ENCODE data around the gene KIAA1549. TPM values are rescaled to one million over a fixed set of nuclear protein-coding genes. Genes with fewer than 3 reads are reported as not detected.

KIAA1549 gene
- total RNA-seq, 2 experiments from 2014 or later = not detected

- no peak overlapping the region for H3K27ac Mint-ChIP-seq
- intact Hi-C loops (cut with DNase I, micrococcal nuclease) = loop anchor here in 1 of 2 experiments (1.0 kb wide), 1 partner anchor 96 kb away; no protein-coding TSS in a partner anchor
Observed at GRCh38 chr7:138982204-138982623, 1.0 kb upstream of the KIAA1549 start.

GRCh38 chr7:138980563-138981291, 462 bp downstream of the KIAA1549 start:
- DNase-seq (peak in 1 of 14 experiments; percentile 15), ATAC-seq (ENCODE audit: poor library complexity) (no peak)
- Histone ChIP-seq H3K36me3 (ENCODE audit: insufficient read depth, low read length) (no peaks in the 10 kb centered on the region), H3K9me3 (ENCODE audit: control insufficient read depth in 1 of 2, insufficient read depth in 1 of 2, low read length in 2 of 2) (peaks cover 0 to 4% of the 10 kb centered on the region in 2 experiments), H3K27me3 (ENCODE audit: control insufficient read depth in 1 of 2, insufficient read depth in 2 of 2, low read length in 2 of 2) (peaks cover 29 to 31% of the 10 kb centered on the region in 2 experiments), H3K4me3 (ENCODE audit: low read length) (peak overlapping the region; percentile 45), H3K4me1 (ENCODE audit: insufficient read depth, low read length) (peaks cover 13% of the 10 kb centered on the region), H3K27ac (ENCODE audit: low read depth in 1 of 2, low read length in 2 of 2) (no peak overlapping the region)
- intact Hi-C loops (cut with DNase I, micrococcal nuclease) = loop anchor here in 1 of 2 experiments (2.0 kb wide), 1 partner anchor 94 kb away; no protein-coding TSS in a partner anchor
- peaks cover 4% of the 10 kb centered on the region for H3K36me3 Mint-ChIP-seq (ENCODE audit: low read depth)
- H3K4me1 Mint-ChIP-seq (ENCODE audit: low read depth) = peaks cover 19% of the 10 kb centered on the region
- TF ChIP-seq, protein P1, sequence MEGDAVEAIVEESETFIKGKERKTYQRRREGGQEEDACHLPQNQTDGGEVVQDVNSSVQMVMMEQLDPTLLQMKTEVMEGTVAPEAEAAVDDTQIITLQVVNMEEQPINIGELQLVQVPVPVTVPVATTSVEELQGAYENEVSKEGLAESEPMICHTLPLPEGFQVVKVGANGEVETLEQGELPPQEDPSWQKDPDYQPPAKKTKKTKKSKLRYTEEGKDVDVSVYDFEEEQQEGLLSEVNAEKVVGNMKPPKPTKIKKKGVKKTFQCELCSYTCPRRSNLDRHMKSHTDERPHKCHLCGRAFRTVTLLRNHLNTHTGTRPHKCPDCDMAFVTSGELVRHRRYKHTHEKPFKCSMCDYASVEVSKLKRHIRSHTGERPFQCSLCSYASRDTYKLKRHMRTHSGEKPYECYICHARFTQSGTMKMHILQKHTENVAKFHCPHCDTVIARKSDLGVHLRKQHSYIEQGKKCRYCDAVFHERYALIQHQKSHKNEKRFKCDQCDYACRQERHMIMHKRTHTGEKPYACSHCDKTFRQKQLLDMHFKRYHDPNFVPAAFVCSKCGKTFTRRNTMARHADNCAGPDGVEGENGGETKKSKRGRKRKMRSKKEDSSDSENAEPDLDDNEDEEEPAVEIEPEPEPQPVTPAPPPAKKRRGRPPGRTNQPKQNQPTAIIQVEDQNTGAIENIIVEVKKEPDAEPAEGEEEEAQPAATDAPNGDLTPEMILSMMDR (IDR thresholded peaks at IDR 0.05) = no peak
- CTCF ChIA-PET = interaction anchor here (2.6 kb wide), 1 partner anchor 94 kb away, joined by 9 read pairs; no protein-coding TSS in a partner anchor
- no peak overlapping the region for H3K27ac Mint-ChIP-seq
- peak overlapping the region; percentile 90 for H3K4me3 Mint-ChIP-seq
- H3K27me3 Mint-ChIP-seq = peaks cover 45% of the 10 kb centered on the region
- no peaks in the 10 kb centered on the region for H3K9me3 Mint-ChIP-seq
- POLR2A ChIA-PET = no interaction called here

More at GRCh38 chr7:138982204-138982623, 1.0 kb upstream of the KIAA1549 start:
- H3K36me3 Mint-ChIP-seq (ENCODE audit: low read depth) = peaks cover 4% of the 10 kb centered on the region
- H3K4me1 ChIP-seq (ENCODE audit: insufficient read depth, low read length) = peaks cover 13% of the 10 kb centered on the region
- peak overlapping the region; percentile 76 for H3K4me3 Mint-ChIP-seq
- peaks cover 0 to 4% of the 10 kb centered on the region in 2 experiments for H3K9me3 ChIP-seq (ENCODE audit: control insufficient read depth in 1 of 2, insufficient read depth in 1 of 2, low read length in 2 of 2)
- peaks cover 44% of the 10 kb centered on the region for H3K27me3 Mint-ChIP-seq
- H3K4me3 ChIP-seq (ENCODE audit: low read length) = peak overlapping the region; percentile 46
- POLR2A ChIA-PET = interaction anchor here (1.0 kb wide), 1 partner anchor 96 kb away, joined by 7 read pairs; no protein-coding TSS in a partner anchor
- ATAC-seq (ENCODE audit: poor library complexity) = no peak
- H3K27ac ChIP-seq (ENCODE audit: low read depth in 1 of 2, low read length in 2 of 2) = no peak overlapping the region
- H3K9me3 Mint-ChIP-seq = no peaks in the 10 kb centered on the region
- DNase-seq = peak in 1 of 14 experiments; percentile 8
- peaks cover 26 to 29% of the 10 kb centered on the region in 2 experiments for H3K27me3 ChIP-seq (ENCODE audit: control insufficient read depth in 1 of 2, insufficient read depth in 2 of 2, low read length in 2 of 2)
- H3K36me3 ChIP-seq (ENCODE audit: insufficient read depth, low read length) = no peaks in the 10 kb centered on the region
- H3K4me1 Mint-ChIP-seq (ENCODE audit: low read depth) = peaks cover 19% of the 10 kb centered on the region
- CTCF ChIA-PET = interaction anchor here (2.6 kb wide), 1 partner anchor 96 kb away, joined by 9 read pairs; no protein-coding TSS in a partner anchor
- TF ChIP-seq, protein P1 (IDR thresholded peaks at IDR 0.05) = no peak

GRCh38 chr7:138979988-138980562, 1.1 kb downstream of the KIAA1549 start:
- H3K4me3 ChIP-seq (ENCODE audit: low read length) = no peak overlapping the region
- ATAC-seq (ENCODE audit: poor library complexity) = no peak
- Mint-ChIP-seq H3K9me3 (no peaks in the 10 kb centered on the region), H3K36me3 (ENCODE audit: low read depth) (peaks cover 4% of the 10 kb centered on the region), H3K4me3 (peak overlapping the region; percentile 90), H3K27me3 (peaks cover 51% of the 10 kb centered on the region), H3K27ac (no peak overlapping the region), H3K4me1 (ENCODE audit: low read depth) (peaks cover 19% of the 10 kb centered on the region)
- no peak overlapping the region for H3K27ac ChIP-seq (ENCODE audit: low read depth in 1 of 2, low read length in 2 of 2)
- peaks cover 0 to 4% of the 10 kb centered on the region in 2 experiments for H3K9me3 ChIP-seq (ENCODE audit: control insufficient read depth in 1 of 2, insufficient read depth in 1 of 2, low read length in 2 of 2)
- TF ChIP-seq, protein P1 (IDR thresholded peaks at IDR 0.05) = no peak
- H3K36me3 ChIP-seq (ENCODE audit: insufficient read depth, low read length) = no peaks in the 10 kb centered on the region
- peaks cover 29 to 31% of the 10 kb centered on the region in 2 experiments for H3K27me3 ChIP-seq (ENCODE audit: control insufficient read depth in 1 of 2, insufficient read depth in 2 of 2, low read length in 2 of 2)
- CTCF ChIA-PET = interaction anchor here (2.6 kb wide), 1 partner anchor 94 kb away, joined by 9 read pairs; no protein-coding TSS in a partner anchor
- POLR2A ChIA-PET = no interaction called here
- no peak for DNase-seq
- H3K4me1 ChIP-seq (ENCODE audit: insufficient read depth, low read length) = peaks cover 13% of the 10 kb centered on the region
- intact Hi-C loops (cut with DNase I, micrococcal nuclease) = loop anchor here in 1 of 2 experiments (2.0 kb wide), 1 partner anchor 93 kb away; no protein-coding TSS in a partner anchor

All from CD4-positive, alpha-beta T cell (primary cell).